Activated B cell treated with CpG ODN at 0.5 μM for 24 hours (primary cell): Measurements from ENCODE around the gene GLMP. TPM values are rescaled to one million over a fixed set of nuclear protein-coding genes. Genes with fewer than 3 reads are reported as not detected.

ENCODE experiments used
- ATAC-seq: fragments of 200-7000 bp; cut with Tn5 transposase; one replicate; pipeline ENCODE4 v1.10.0; 2021; ENCODE audit warnings: low read depth, mild to moderate bottlenecking, moderate library complexity
- CTCF ChIA-PET: fragments of 350-600 bp; sonication (Branson Sonifier 250); formaldehyde crosslinking; loops from one replicate; lab custom pipeline; 2021; ENCODE audit warnings: antibody characterized with exemption; lab: Charles Lee
- POLR2A ChIA-PET: fragments of 350-600 bp; sonication (Branson Sonifier 250); formaldehyde crosslinking; loops from one replicate; lab custom pipeline; 2021; ENCODE audit warnings: antibody characterized with exemption; lab: Charles Lee
- DNase-seq: peaks from one replicate; pipeline ENCODE4 v3.0.0; 2022
- H3K27ac Mint-ChIP-seq: one replicate; pipeline ENCODE4 v1.8.0; 2020; ENCODE audit warnings: mixed read lengths
- H3K27me3 Mint-ChIP-seq: one replicate; pipeline ENCODE4 v1.8.0; 2021; ENCODE audit warnings: mixed read lengths
- H3K36me3 Mint-ChIP-seq: one replicate; pipeline ENCODE4 v1.8.0; 2021; ENCODE audit warnings: low read depth, mixed read lengths
- H3K4me1 Mint-ChIP-seq: one replicate; pipeline ENCODE4 v1.8.0; 2021; ENCODE audit warnings: mixed read lengths
- H3K4me3 Mint-ChIP-seq: one replicate; pipeline ENCODE4 v1.8.0; 2020; ENCODE audit warnings: mild to moderate bottlenecking, mixed read lengths
- H3K9me3 Mint-ChIP-seq: one replicate; pipeline ENCODE4 v1.8.0; 2020; ENCODE audit warnings: mixed read lengths
- CTCF ChIP-seq: fragments of 200-600 bp; IDR thresholded peaks from one replicate; pipeline ENCODE4 v1.8.0; 2022; ENCODE audit warnings: antibody characterized with exemption, mild to moderate bottlenecking
- intact Hi-C: fragments of 100-400 bp; cut with micrococcal nuclease; formaldehyde crosslinking; loops from one replicate; pipeline ENCODE4 v1.15.1; 2024
- total RNA-seq: library from RNA; stranded (reverse); gene quantifications from 2 replicates; pipeline ENCODE4 v1.2.3, GENCODE V29; 2022

GLMP gene
- total RNA-seq, 1 donor from 2014 or later, result 15.9 TPM

- TF ChIP-seq CTCF, result no peak
- ChIA-PET POLR2A (interaction anchor here (0.7 to 2.9 kb wide), 15 partner anchors 8 to 484 kb away, joined by 3 to 16 read pairs (median 6); partner anchors contain the start of genes CCT3, GLMP, ISG20L2 and METTL25B), CTCF (interaction anchor here (1.1 to 2.0 kb wide), 3 partner anchors 36 to 58 kb away, joined by 4 to 6 read pairs (median 5); no protein-coding TSS in a partner anchor)
- Mint-ChIP-seq H3K27me3 (no peaks in the 10 kb centered on the region), H3K4me1 (peaks cover 40% of the 10 kb centered on the region), H3K9me3 (no peaks in the 10 kb centered on the region), H3K27ac (no peak overlapping the region), H3K36me3 (peaks cover 23% of the 10 kb centered on the region), H3K4me3 (peak overlapping the region; percentile 93)
- no peak for DNase-seq
- intact Hi-C loops, result loop anchor here (2.0 to 5.0 kb wide), 3 partner anchors 34 to 427 kb away; partner anchors contain the start of genes GON4L and PMF1
- ATAC-seq, result no peak
Observed at GRCh38 chr1:156283521-156283920, 12.0 kb downstream of the GLMP start.

- intact Hi-C loops, result loop anchor here (1.0 to 5.0 kb wide), 8 partner anchors 9 to 426 kb away; partner anchors contain the start of genes CCT3, GLMP, GON4L and LAMTOR2
- CTCF ChIA-PET, result interaction anchor here (1.1 to 2.0 kb wide), 3 partner anchors 37 to 57 kb away, joined by 4 to 6 read pairs (median 5); no protein-coding TSS in a partner anchor
- POLR2A ChIA-PET, result interaction anchor here (0.6 to 2.9 kb wide), 27 partner anchors 9 to 485 kb away, joined by 3 to 16 read pairs (median 5); partner anchors contain the start of genes CCT3, GLMP, ISG20L2 and LMNA
- H3K4me3 Mint-ChIP-seq, result peak within 1 kb of the TSS; percentile 93
- peaks cover 32% of the 10 kb centered on the region for H3K36me3 Mint-ChIP-seq
- no peaks in the 10 kb centered on the region for H3K9me3 Mint-ChIP-seq
- H3K27me3 Mint-ChIP-seq, result no peaks in the 10 kb centered on the region
- TF ChIP-seq CTCF, result no peak
- peak within 1 kb of the TSS; percentile 88 for H3K27ac Mint-ChIP-seq
- H3K4me1 Mint-ChIP-seq, result peaks cover 40% of the 10 kb centered on the region
- ATAC-seq (peak; percentile 91), DNase-seq (peak; percentile 89)
Observed at GRCh38 chr1:156282479-156283222, 12.8 kb downstream of the GLMP start, which contains the start of gene SMG5. Gene SMG5, minus strand, starts transcription at chr1:156282825. Its CDS starts 145 bp downstream, at chr1:156282680.

DNA sequence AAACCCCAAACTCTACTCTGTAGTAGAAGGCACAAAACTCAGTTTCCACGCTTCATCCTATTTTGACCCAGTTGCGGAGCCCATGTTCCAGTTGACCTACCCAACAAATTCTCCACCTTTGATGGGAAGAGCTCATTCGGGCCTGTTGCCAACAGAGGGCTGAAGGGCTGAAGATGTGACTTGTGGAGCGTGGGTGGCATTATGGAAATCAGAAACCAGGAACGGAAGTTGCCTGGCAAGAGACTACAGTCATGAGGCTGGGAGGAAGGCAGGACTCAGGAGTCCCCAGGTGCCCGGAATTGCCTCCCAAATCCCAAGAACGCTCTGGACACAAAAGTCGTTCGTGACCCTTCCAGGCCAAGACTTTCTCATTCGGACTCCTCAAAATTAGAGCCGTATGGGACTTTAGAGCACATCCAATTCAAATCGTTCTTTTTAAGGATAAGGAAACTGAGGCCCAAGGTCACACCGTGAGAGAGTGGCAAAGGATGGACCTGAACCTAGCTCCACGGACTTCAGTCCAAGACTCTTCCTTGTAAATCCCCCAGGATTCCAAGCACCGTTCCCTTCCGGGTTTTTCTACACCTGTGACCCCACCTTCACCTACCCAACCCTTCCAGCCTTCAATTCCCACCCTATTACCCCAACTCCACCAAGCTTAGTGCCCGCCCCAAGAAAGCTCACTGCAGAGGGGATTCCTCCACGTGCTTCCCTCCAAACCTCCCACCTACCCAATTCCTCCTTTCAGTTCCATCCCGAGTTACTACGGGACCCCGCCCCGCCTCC, 13.6 kb downstream of the GLMP start:
- Mint-ChIP-seq H3K9me3 (no peaks in the 10 kb centered on the region), H3K4me3 (peak overlapping the region; percentile 93), H3K36me3 (peaks cover 40% of the 10 kb centered on the region), H3K27me3 (no peaks in the 10 kb centered on the region), H3K27ac (peak overlapping the region; percentile 88), H3K4me1 (peaks cover 40% of the 10 kb centered on the region)
- DNase-seq (no peak), ATAC-seq (no peak)
- no peak for TF ChIP-seq CTCF
- intact Hi-C loops, result loop anchor here (1.0 to 5.0 kb wide), 8 partner anchors 9 to 425 kb away; partner anchors contain the start of genes CCT3, GLMP, GON4L and LAMTOR2
- CTCF ChIA-PET, result interaction anchor here (1.4 to 2.0 kb wide), 2 partner anchors 54 to 56 kb away, joined by 4 to 5 read pairs; no protein-coding TSS in a partner anchor
- POLR2A ChIA-PET, result interaction anchor here (0.6 to 2.9 kb wide), 26 partner anchors 10 to 486 kb away, joined by 3 to 16 read pairs (median 5); partner anchors contain the start of genes CCT3, GLMP, ISG20L2 and LMNA

- ATAC-seq (peak; percentile 31), DNase-seq (no peak)
- intact Hi-C loops, result loop anchor here (5.0 kb wide), 2 partner anchors 36 to 69 kb away; partner anchors contain the start of gene PMF1
- Mint-ChIP-seq H3K4me1 (peaks cover 40% of the 10 kb centered on the region), H3K36me3 (peaks cover 46% of the 10 kb centered on the region), H3K9me3 (no peaks in the 10 kb centered on the region), H3K27ac (peak overlapping the region; percentile 88), H3K27me3 (no peaks in the 10 kb centered on the region), H3K4me3 (peak overlapping the region; percentile 93)
- POLR2A ChIA-PET, result interaction anchor here (0.6 to 1.3 kb wide), 6 partner anchors 50 to 460 kb away, joined by 3 to 13 read pairs (median 6); partner anchors contain the start of genes CCT3 and TSACC
- CTCF ChIA-PET, result no interaction called here
- TF ChIP-seq CTCF, result no peak
Observed at GRCh38 chr1:156281281-156281680, 14.2 kb downstream of the GLMP start.
